GM19467 (cell line): ENCODE results near the gene PHACTR1.
A peak's percentile ranks its signal among the peaks of the same experiment; 100 is the strongest.
"Not testable (repeated sequence)": the region's sequence is repeated elsewhere in the genome, so short reads cannot be mapped to it uniquely, and the experiment has no call there.

Experiments used
- ATAC-seq: cut with Tn5 transposase; IDR thresholded peaks from one replicate; pipeline ENCODE4 v1.9.1; 2021; ENCODE audit warnings: mild to moderate bottlenecking, moderate library complexity; ENCODE audit not compliant: unreplicated experiment

The PHACTR1 gene

DNA sequence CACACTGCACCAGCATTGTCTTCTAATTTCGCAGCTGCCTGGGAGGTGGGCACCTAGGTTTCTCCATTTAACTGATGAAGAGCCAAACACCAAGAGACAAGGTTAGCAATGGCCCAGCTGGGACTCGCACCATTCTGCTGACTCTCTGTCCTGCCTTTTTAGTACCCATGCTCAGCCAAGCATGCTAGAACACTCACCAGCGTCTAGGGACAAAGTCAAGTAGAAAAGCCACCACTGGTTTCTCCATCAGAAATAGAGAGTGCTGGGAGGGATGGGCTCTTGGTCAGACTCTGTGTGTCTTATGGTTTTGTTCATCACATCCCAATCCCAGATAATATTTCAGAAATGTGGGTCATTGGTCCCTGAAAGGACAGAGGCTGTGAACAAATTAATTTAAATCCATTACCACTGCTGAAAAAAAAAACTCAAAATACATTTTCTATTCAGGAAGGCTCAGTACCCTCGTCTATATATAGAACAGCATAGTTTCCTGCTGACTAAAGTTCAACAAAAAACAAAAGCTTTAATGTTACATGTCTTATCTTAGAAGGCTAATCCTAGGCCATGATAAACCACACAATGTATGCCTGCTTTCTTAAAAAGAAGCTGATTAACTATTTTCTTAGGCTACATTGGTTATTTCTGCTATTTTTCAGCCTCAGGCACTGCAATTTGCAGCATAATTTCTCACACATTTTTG lies 500.8 kb downstream of the PHACTR1 start:
- ATAC-seq = no peak

DNA sequence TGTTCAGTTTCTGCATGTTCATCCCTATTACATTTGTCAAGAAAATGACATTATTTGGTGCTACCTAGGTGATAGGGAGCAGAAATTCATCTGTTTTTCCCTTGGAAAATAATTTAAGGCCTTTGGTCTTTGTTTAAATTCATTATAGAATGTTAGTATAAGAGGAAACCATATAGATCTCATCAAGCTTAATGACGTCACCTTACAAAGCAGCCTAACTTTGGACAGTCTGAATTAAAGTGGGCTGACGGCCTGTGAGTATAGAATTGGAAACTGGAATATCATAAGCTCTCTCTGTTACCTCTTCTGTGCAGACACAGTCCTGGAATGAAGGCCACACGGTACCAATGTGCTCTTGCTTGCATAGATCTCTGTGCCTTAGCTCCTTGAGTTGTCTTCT lies 503.7 kb downstream of the PHACTR1 start:
- ATAC-seq = no peak

DNA sequence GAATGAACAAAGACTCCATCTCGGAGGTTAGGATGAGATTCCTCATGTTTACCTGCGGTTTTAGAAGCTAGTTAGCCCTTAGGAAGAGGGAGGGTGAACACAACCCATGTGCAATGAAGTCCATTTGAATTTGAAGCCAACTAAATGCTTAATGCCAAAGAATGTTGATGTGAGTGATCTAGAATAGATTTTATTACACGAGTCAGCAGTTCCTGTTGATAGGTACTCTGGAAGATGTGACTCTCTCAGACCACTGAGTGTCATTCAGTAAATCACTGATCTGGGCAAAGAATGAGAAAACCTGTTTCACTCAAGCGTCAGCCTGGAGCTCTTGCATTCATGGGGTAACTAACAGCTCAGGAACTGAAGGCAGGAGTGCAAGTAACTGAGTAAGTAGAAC lies 505.5 kb downstream of the PHACTR1 start:
- ATAC-seq = no peak

DNA sequence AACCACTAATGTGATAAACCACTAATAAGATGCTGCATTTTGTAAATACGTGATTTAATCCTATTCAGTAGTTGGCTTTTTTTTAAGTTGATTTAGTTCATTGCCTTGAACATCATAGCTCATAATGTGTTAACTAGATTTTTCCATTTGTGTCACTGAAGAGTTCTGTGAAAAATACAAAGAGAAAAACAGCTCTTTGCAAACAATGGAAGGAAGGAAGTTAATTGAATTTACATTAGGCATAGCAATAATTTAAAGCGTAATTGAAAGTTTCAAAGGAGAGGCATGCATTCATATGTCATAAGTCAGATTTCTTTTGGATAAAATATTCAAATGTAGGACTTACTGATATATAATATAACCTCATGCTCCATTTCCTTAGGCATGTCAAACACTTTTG lies 509.5 kb downstream of the PHACTR1 start:
- ATAC-seq = no peak

DNA sequence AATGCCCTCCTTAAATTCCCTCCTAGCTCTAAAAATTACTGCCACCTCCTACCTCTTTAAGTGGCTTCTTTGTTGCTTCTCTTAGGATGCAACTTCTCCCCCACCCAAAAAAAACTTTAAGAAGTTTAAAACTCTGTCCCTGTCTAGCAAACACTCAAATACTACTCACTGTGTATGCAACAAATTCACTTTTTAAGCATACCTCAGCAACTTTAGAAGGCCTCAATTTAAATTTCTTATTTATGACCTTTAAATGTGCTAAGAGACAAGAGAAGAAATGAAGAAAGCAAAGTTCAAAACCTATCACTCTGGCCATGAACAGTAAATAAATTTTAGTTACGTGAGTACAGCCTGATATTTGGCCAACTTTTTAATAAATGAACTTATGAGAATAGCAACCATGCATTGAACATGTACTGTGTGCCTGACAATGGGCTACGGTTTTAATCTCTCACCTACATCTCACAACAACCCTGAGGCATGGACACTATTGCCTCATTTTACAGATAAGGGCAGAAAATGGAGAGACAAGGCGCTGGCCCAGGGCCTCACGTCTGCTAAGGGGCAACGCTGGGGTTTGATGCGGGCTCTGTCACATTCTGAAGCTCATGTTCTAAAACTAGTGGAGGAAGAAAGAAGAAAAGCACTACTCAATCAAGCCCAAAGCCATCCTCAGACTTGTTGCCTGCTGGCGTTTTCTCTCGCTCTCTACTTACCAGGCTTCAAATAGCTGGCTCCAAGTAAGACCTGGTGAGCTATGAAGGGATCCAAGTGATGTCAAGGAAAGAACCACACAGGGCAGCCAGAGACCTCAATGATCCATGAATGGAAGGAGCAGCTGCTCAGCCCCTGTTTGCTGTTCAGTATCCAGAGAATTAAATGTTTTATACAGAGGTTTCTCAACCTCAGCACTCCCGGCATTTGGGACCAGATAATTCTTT lies 512.0 kb downstream of the PHACTR1 start:
- ATAC-seq = no peak

DNA sequence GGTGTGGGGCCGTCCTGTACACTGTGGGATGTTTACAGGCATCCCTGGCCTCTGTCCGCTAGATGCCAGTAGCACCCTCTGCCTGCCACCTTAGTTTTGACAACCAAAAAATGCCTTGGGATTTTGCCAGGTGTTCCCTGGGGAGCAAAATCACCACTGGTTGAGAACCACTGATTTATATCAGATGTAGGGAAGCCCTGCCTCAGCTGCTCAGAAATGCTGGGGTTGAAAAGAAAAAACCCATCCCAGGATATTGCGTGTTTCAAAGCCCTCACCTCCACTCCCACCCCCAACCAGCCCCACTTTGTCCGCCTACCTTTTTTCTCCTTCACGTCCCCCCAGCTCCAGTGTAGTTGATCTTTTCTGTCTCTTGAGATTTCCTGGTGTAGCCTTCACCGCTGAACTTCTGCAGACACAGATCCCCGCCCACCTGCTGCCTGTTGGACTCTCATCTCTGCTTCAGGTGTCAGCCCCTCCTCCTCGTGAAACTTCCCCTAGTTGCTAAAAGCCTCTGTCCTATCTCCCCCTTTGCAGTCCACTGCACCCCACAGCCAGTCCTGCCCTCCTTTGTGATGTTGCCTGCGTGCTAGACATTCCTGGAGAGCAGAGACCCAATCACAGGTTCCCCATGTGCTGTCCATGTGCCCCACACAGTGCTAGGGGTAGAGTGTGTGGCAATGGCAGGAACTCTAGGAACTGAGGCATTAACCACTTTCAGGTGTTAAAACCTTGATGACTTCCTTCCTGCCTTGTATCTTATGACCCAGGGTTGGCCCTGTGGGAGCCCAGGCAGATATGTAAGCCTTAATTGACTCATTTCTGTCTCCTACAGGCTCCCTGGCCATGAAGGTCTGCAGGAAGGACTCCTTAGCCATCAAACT lies 512.9 kb downstream of the PHACTR1 start:
- peak; percentile 65 for ATAC-seq

DNA sequence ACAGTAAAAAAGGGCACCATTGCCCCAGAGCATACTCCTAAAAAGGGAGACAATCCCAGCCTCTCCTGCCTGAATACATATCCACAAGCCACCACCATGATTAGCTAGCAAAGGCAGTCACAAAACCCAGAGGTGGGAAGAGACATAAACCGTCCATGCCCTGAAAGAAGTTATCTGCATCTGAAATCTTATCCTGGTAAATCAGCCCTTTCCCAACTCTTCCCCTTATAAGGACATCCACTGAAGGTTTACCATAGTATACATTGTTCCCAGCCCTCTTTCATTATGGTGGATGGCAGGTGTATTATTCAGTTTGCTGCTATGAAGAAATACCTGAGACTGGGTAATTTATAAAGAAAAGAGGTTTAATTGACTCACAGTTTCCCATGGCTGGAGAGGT lies 516.5 kb downstream of the PHACTR1 start:
- no peak for ATAC-seq

DNA sequence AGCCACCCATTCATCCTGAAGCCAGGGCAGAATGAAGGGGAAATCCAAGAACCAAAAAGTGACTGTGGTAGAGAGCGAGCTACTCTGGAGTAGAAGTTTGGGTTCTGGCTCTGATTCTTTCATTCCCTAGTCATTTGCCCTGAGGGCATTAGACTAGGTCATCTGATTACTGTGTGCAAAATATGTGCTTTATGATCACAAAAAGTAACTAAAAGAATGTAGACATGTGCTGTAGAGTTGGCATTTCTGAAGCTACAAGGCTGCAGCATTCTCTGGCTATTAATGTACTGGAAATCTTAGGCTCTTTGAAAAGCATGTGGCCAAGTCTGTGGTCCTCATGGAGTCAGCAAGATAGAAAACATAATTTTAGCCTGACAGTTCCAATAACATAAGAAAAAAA lies 517.6 kb downstream of the PHACTR1 start:
- no peak for ATAC-seq

DNA sequence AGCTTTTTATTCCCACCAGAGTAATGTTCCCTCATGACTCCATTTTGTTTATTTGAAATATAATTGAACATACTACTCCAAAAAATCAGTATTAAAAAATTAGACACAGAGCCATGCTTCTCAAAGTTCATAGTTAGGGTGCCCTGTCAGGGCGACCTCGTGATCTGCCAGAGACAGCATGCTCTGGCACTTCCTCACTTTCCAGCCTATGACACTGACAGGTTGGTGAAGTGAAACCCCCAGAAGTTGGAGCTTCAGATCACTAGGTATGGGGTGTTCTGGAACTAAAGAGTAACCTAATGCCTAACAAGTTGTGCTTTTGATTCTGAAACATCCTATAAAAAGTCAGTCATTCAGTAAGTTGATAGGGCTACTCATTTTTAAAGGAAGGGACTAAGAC lies 518.8 kb downstream of the PHACTR1 start:
- ATAC-seq = no peak

DNA sequence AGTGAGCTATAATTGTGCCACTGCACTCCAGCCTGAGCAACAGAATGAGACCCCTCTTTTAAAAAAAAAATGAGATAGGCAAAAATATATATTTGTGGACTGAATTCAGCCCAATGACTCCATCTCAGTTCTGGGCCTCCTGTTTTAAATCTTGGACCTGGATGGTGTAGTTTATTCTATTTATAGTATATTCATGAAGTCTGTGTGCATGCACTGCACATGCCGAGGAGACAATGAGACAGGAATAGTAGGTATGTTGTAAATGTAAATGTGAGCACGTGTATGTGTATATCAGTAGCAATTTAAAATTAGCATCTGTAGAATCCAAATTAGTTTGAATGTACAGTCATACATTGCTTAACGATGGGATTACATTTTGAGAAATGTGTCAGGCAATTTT lies 520.8 kb downstream of the PHACTR1 start:
- ATAC-seq = no peak

DNA sequence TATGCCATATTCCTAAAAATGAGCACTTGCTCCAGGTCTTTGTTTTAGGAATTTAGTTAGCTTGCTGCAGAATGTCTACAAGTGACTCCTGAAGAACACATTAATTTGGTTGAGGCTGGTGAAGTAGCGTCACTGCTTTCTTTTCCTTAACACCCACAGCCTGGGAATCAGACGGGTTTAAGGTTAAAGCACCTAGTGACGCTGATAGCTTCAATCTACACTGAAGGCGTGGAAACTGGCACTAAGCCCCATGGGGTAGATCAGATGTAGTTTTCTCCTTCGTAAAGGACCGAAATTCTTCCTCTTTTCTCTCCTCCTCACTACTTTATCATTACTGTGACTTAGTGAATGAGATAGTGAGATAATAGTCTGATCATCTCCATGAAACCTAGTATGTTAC lies 521.5 kb downstream of the PHACTR1 start:
- ATAC-seq = no peak

DNA sequence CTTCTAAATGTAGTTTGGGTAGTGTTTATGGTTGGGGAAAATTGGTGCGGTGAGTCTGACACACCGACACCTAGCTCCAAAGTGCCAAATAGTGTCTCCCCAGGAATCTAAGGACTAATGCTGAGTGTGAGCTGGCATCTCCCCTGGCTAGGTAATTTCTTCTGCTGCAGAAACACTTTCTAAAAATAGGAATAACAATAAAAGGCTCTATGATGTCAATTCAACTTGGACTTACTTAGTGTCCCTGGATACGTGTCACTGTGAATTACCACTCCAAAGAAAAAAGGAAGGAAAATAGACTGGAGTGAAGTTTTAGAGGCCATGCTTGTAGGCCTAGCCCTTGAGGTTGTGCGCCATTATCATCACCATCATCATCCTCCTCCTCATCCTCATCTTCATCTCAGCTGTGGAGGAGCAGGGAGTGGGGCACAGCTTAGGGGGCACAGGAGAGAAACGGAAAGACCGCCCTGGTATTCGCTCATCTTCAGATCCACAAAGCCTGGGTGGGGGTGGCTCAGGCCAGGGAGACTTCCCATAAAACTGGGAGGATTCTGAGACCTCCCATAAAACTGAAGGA lies 522.2 kb downstream of the PHACTR1 start:
- no peak for ATAC-seq

DNA sequence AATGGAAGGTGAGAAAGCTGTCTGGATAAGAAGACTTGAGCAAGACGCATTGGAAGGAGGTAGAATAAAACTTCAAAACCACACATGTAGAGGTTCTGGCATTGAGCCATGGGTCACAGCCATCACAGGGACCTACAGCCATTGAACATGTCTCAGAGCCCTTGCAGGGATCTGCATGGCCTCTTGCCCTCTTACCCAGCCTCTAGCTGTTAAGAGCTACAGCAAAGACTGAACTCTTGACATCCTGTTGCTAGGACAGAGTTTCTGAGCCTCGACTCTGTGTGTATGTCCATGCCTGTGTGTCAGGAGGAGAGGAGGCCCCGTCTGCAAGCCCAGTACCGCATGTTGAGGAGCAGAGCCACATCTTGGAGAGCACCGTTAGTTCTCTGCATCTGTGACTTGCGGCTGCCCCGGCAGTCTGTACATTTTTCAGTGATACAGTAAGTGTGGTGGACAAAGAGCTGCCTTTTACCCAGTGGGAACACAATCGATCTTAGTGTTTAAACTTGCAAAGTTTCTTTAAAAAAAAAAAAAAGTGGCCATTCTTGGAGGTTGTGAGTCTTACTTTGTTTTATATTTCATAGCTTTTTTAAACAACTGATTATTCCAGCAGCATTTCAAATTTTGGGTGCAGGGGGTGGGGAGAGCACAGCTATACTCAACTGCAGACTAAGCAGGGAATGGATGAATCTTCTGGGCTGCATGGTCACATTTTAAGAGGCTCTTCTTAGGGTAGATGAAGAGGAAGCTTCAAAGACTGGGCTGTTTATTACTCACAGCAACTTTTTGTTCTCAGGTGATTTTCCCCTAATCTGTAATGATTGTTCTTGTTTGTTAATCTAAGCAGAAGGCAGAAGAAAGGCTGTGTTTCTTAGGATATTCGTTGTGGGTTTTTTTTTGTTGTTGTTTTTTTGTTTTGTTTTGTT lies 523.2 kb downstream of the PHACTR1 start:
- ATAC-seq = no peak

DNA sequence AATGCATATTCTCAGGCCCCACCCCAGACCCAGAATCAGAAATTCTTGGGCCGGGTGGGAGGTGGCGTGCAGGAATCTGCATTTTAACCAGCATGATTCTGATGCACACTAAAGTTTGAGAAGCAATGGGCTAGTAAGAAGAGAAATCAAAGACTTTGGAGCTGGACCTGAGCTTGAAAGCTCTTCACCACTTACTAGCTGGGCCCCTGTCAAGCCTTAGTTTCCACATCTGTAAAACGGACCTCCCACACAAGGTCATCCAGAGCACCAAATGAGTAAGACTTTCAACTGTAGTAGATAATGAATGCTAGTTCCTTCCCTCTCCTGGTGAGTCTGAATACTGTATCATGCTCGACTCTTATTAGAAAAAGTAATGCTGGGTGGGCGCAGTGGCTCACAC lies 524.8 kb downstream of the PHACTR1 start:
- ATAC-seq = no peak

DNA sequence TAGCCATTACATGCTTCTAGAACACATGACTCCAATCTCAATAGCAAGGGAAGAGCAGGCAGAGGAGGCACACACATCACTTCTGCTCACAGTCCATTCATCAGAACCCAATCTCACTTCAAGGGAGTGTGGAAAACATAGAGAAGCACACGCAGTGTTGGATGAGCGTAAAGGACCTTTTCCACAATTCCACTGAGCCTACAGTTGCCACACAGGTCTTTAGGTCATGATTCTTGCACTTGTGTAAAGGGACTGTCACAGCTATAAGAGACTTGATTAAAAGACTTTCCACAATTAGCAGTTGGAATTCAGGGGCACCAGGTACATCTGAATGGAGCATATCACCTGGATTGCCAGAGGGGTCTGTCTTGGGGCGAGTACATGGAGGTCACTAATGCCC lies 525.6 kb downstream of the PHACTR1 start:
- no peak for ATAC-seq

DNA sequence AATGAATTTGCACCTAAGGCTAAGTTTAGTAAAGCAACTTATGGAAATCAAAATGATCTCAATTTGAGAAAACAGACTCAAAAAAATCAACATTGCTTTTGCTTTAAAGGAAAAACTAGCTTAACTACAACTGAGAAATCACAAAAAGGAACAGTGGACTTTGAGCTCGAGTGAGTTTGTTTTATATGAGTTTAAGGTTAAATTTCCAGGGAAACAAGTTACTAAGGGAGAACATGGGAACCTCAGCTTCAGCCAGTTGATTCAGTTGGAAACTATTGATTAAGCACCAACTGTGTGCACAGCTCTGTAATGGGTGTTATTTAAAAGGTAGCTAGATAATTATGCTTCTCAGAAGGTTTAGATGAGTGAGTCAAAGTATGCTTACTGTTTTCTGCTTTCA lies 526.0 kb downstream of the PHACTR1 start:
- no peak for ATAC-seq

DNA sequence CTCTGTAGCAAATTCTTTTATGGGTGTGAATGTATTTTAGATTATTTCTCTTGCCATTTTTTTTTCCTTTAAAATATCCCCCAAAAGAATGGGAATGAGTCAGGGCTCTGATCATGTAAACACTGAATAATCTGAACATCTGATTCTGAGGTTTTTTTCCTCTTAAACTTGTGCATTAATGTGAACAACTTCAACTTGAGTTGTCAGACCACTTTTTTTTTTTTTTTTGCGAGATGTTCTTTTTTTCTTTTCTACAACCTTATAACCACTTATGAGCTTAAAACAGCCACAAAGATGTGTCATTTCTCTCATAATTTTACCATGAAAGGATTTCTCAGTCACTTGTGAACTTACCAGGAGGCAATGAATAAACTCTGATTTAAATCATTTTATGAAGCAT lies 526.5 kb downstream of the PHACTR1 start:
- no peak for ATAC-seq

DNA sequence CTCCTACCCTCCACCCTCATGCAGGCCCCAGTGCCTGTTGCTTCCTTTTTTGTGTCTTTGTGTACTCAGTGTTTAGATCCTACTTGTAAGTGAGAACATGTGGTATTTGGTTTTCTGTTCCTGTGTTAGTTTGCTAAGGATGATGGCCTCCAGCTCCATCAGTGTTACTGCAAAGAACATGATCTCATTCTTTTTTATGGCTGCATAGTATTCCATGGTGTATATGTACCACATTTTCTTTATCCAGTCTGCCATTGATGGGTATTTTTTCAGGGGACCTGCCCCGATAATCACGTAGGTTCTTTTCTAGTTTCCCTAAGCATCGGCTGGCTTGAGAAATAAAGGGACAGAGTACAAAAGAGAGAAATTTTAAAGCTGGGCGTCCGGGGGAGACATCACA lies 527.2 kb downstream of the PHACTR1 start:
- ATAC-seq = not testable (repeated sequence)

DNA sequence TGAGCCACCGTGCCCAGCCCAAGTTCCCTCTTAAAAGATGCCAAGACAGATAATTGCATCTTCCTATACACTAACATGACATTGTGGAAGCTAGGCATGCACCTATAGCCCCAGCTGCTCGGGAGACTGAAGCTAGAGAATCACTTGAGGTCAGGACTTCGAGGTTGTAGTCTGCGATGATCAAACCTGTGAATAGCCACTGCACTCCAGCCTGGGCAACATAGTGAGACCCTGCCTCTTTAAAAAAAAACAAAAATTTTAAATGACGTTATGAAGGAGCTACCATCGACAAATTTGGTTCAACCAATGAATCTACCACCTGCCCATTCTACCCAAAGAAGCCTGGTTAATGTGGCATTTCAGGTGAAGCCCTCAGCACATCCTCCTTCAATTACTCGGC lies 531.1 kb downstream of the PHACTR1 start:
- ATAC-seq = no peak

DNA sequence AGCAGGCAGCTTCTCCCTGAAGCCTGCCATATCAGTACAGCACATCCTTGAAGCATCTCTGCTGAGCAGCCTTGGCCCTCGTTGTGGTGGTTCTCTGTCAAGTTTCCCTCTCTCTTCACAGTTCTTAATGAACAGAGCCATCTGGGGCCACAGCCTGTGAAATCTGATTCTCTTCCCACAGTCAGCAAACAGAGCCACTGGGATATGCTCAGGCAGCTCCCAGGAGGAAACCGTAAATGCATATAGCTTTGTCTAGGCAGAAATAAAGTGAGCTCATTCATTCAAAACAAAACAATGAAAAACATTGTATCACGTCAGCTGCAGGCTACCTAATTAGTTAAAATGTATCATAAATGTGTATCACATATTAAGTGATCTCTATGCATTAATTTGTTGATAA lies 531.5 kb downstream of the PHACTR1 start:
- ATAC-seq = no peak
